Measurements from ENCODE around the gene SLCO3A1.

Gene SLCO3A1

GRCh38 chr15:91942720-91943394 lies 89.3 kb downstream of the SLCO3A1 start:
- DNase-seq: peak; percentile 66

- DNase-seq: no peak
These were observed 90.8 kb downstream of the SLCO3A1 start for GRCh38 chr15:91944331-91944730.

GRCh38 chr15:91945385-91945784 lies 91.9 kb downstream of the SLCO3A1 start:
- no peak for DNase-seq

GRCh38 chr15:91946075-91946474 lies 92.6 kb downstream of the SLCO3A1 start:
- no peak for DNase-seq

GRCh38 chr15:91946581-91947292 lies 93.2 kb downstream of the SLCO3A1 start:
- no peak for DNase-seq

GRCh38 chr15:91947293-91947679 lies 93.8 kb downstream of the SLCO3A1 start:
- DNase-seq: no peak

GRCh38 chr15:91947683-91948608 lies 94.4 kb downstream of the SLCO3A1 start:
- no peak for DNase-seq

- no peak for DNase-seq
These were observed 95.9 kb downstream of the SLCO3A1 start for GRCh38 chr15:91949361-91949760.

GRCh38 chr15:91950054-91950453 lies 96.5 kb downstream of the SLCO3A1 start:
- DNase-seq: no peak

- DNase-seq: no peak
These were observed 97.3 kb downstream of the SLCO3A1 start for GRCh38 chr15:91950631-91951329.

GRCh38 chr15:91952216-91952615 lies 98.7 kb downstream of the SLCO3A1 start:
- DNase-seq: no peak

- DNase-seq: no peak
These were observed 99.9 kb downstream of the SLCO3A1 start for GRCh38 chr15:91953432-91953831.

- no peak for DNase-seq
These were observed 100.8 kb downstream of the SLCO3A1 start for GRCh38 chr15:91954292-91954691.

GRCh38 chr15:91956026-91956723 lies 102.7 kb downstream of the SLCO3A1 start:
- DNase-seq: no peak

- DNase-seq: no peak
These were observed 107.8 kb downstream of the SLCO3A1 start for GRCh38 chr15:91961357-91961756.

- peak; percentile 10 for DNase-seq
These were observed 110.2 kb downstream of the SLCO3A1 start for GRCh38 chr15:91963747-91964146.

GRCh38 chr15:91965501-91966193 lies 112.1 kb downstream of the SLCO3A1 start:
- no peak for DNase-seq

GRCh38 chr15:91966194-91966552 lies 112.7 kb downstream of the SLCO3A1 start:
- DNase-seq: no peak

GRCh38 chr15:91967935-91968606 lies 114.6 kb downstream of the SLCO3A1 start:
- no peak for DNase-seq

GRCh38 chr15:91968610-91969009 lies 115.1 kb downstream of the SLCO3A1 start:
- no peak for DNase-seq

- DNase-seq: no peak
These were observed 116.6 kb downstream of the SLCO3A1 start for GRCh38 chr15:91970142-91970541.

Measured in CD4-positive, alpha-beta T cell treated with Interleukin-10 for 1 hour (primary cell).